Colon (tissue), 2 donors: ENCODE measurements around the gene SUPT20H.
"Not testable (repeated sequence)": the region's sequence is repeated elsewhere in the genome, so short reads cannot be mapped to it uniquely, and the experiment has no call there.

ENCODE experiments used
- FAIRE-seq: peaks from 2 replicates; lab custom pipeline; 2012; peaks lifted over from hg19 to GRCh38; lab: Jason Lieb, UNC
- donor health status: control.
- donor health status: control.

Gene SUPT20H

DNA sequence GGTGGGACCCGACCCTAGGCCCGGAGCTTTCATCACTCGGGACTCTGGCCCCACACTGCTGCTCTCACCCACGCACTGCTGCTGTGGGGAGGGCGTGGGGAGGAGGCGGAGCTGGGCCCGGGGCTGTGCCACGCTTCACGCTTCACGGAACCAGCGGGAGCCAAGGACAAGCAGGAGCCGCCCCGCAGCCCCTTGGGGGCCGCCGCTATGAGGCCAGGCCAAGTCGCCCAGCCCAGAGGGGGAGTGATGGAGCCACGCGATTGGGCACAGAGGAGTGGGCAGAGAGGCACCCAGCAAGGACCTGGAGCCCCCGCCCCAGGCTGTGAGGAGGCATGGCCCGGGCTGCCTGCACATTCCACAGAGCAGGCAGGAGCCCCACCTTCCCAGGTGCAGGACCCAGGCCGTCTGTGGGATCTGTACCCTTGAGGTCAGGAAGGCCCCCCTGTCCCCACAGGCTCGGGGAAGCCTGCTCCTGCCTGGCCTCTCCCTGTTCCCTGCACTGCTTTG, 10.2 kb upstream of the SUPT20H start:
- no peak for FAIRE-seq

DNA sequence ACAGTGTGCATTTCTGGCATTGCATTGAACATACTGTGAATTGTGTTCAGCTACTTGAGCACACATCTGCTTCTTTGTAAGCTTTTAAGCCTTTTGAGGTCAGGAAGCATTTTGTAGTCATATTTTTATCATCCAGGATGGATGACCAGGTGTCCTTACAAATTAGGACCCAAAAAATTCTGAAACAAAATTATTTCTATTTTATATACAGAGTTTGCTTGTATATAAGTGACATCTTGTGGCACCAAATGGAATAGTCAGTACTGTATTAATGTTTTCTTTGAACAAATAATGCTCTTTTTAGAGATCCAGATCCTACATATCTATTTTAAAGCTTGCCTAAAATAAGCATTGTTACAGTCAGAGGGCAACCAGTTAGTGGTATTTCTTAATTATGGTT, 9.5 kb upstream of the SUPT20H start:
- no peak for FAIRE-seq

DNA sequence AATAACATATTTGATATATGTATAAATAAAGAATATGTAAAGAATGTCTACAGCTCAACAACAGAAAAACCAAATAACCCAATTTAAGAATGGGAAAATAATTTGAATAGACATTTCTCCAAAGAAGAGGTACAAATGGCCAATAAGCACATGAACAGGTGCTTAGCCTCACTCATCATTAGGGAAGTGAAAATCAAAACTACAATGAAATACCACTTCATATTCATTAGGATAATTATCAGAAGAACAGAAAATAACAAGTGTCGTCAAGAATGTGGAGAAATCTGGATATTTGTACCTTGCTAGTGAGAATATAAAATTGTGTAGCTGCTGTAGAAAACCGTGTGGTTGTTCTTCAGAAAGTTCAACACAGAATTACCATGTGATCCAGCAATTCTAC, 8.4 kb upstream of the SUPT20H start:
- no peak for FAIRE-seq

DNA sequence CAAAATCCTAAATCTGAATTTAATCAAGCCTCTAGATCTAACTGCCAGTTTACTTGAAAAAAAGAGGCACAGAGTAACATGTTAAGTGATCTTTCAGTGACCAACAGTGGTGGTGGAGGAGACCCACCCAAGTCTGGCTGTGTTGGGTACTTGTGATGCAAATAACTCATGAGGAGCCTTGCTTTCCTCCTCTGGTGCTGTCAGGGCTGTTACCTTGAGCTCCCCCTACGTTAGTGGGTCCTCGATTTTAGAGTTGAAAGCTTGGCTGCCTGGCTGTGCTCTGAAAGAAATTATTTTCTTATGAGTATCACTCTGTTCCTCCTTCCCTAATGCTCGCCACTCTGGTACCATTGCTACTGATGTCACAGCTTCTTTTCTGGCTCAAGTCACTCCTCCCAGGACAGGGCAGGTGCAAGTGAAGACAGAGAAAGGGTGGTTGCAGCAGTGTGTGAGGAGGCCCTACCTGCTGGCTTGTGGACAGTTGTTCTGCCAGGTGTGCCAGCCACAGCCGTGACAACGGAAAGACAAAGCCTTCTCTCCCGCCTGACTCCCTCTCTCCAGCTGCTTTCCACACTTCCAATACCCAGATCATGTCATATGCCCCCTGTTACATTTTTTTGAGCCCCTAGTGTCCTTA, 6.5 kb upstream of the SUPT20H start:
- FAIRE-seq, result no peak

DNA sequence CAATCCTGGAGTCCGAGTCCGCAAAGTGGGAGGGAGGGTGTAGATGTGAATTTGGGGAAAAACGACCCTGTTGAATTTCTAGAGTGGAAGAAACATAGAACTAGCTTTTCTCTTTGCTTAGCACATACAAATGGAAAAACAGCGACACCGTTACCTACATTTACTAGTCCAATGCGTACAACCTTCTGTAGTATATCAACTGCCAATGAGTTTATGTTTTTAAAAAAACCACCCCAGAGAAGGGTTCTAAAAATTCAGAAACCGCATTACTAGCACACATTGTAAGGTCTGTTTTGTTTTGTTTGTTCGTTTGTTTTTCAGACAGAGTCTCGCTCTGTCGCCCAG, 332 bp upstream of the SUPT20H start:
- FAIRE-seq, result no peak

DNA sequence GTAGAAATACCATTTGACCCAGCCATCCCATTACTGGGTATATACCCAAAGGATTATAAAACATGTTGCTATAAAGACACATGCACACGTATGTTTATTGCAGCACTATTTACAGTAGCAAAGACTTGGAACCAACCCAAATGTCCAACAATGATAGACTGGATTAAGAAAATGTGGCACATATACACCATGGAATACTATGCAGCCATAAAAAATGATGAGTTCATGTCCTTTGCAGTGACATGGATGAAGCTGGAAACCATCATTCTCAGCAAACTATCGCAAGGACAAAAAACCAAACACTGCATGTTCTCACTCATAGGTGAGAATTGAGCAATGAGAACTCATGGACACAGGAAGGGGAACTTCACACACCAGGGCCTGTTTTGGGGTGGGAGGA, 3.3 kb downstream of the SUPT20H start:
- not testable (repeated sequence) for FAIRE-seq

DNA sequence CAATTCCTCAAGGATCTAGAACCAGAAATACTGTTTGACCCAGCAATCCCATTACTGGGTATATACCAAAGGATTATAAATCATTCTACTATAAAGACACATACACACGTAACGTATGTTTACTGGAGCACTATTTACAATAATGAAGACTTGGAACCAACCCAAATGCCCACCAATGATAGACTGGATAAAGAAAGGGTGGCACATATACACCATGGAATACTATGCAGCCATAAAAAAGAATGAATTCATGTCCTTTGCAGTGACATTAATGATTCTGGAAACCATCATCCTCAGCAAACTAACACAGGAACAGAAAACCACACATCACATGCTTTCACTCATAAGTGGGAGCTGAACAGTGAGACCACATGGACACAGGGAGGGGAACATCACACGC, 6.4 kb downstream of the SUPT20H start:
- not testable (repeated sequence) for FAIRE-seq

DNA sequence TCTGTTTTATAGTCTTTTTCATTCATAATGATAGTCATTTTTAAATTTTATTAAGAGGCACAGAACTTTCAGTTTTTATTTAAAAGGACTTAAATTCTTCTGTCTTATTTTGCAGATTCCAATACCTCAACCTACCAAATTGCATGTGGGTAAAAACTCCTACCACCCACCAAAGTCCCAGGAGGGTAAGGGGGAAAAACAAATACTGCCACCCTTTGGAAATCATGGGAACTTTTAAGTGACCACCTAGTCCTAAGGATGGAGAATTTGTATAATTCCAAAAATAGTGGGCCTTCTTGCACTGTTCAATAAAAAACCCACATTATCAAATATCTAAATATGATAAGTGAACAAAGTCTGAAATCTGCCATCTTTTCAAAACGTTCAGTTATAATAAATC, 9.7 kb downstream of the SUPT20H start:
- no peak for FAIRE-seq

DNA sequence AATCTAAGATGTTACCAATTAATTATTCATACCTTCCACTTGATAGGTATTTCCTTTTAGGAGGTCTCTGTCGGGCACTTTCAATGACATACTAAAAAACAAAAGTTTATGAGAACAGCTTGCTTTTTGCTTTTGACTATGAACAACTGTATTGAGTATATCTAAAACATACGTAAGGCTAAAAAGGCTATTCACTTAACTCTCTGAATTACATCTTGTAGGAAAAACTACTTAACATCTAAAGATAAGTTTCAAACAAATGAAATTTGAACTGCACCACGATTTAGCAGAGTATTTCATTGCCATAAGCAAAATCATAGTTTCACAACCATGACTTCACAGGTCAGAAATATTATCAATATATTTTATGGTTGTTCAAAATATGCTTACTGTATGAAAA, 11.6 kb downstream of the SUPT20H start:
- no peak for FAIRE-seq

DNA sequence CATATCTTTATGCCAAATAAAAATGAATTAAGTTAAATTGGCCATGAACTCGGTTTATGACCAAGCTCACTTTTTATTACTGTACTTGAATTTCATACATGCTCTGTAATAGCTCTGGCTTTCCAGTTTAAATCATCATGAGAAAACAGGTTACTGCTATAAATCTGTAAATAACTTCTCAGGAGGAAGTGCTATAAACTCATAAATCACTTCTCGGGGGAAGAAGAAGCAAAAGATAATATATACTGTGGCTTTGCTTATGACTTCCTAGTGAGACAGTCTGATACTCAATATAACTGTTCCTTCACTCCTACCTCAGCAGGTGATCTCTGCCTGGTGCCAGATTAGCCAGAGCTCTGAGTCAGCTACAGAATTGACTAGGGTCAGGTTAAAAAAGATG, 12.5 kb downstream of the SUPT20H start:
- no peak for FAIRE-seq

DNA sequence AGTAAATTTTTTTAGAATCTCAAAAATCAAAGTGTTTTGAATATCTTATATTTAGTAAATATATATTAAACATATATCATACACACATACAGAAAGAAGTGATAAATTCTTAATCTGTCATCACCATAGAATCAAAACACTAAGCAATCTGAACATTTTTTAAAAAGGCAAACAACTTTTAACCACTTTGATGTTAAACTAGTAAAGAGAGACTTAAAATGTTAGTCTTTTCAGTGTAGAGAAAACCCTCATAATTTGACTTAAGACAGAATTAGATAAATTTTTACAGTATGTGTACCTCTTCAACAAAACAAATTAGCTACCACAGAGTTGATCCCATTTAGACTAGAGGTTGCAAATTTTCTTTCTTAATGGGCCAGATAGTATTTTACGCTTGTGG, 13.4 kb downstream of the SUPT20H start:
- no peak for FAIRE-seq

DNA sequence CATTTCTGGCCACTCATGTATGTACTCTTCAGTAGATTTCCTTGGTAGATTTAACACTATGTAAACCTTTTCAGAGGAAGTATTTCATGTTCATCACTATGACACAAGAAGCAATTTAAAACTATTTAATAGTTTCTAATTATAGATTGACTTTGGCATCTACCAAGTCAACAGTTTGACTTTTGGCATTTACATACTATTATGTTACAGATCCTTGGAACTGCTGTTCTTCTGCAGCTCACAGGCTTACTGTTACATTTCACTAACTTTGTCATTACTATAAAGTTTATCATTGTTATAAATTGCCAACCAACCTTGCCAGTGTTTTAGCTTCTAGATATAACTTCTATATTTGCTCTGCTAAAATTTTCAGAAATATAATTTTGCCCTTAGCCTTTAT, 18.7 kb downstream of the SUPT20H start:
- no peak for FAIRE-seq

DNA sequence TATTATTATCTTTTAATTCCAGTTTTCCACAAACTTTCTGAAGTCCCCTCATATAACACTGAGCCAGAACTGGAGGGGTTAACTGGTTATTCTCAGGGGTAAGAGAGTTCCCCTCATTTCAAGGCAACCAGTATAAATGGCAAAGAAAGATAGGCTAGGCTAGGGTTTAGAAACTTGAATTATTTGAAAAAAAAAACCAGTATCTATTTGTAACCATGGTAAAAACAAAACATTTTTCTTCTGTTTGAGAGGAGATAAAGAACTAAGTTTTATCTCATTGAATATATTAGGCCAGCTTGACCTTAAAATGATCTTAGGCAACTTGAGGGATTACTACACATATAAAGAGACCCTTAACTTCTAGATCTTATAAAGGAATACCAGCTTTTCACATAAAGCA, 19.6 kb downstream of the SUPT20H start:
- no peak for FAIRE-seq

DNA sequence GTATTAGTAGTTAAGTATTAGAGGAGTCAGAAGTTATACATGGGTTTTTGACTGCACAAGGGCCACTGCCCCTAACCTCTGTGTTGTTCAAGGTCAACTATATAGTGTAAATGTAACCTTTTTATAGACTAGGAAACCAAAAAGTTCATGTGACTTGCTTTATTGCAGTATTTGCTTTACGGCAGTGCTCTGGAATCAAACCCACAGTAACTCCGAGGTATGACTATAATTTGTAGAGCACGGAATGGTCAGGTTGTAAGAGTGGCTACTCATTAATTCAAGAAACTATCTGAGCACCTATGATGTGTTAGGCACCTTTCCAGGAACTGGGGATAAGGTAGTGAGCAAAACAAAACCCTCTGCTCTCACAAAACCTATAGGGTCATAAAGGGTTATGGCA, 22.2 kb downstream of the SUPT20H start:
- no peak for FAIRE-seq

DNA sequence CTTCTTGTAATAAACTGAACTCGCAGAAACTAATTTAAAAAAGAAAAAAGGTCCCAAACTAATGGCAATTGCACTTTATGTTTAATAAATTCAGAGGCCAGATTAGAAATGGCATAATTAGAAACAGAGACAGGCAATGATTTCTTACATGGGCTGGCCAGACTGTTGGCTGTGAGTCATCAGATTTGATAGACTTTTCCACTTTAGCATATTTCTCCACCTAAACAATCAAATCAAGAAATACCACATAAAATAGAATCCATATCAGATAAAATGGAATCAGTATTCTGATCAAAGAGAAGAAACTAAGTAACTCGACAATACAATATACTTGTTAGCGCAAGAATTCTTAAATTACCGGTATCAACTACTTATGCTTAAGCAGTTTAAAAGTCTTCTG, 29.9 kb downstream of the SUPT20H start:
- no peak for FAIRE-seq

DNA sequence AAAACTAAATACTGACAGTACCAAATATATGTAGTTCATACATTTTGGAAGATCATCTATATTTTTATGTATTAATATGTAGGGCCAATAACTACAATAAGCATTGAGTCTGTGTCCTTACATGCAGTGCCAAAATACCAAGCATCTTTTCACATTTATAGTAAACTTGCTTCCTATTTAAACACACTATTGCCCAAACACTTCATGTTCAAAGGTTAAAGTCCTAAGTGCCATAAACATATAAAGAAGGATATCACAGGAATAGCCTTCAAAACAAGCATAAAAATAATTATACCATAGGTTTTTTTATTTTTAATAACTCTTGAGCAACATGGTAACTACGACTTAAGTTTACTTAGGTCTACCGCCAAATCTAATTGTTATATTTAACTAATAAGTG, 31.8 kb downstream of the SUPT20H start:
- peak; percentile 41 for FAIRE-seq

DNA sequence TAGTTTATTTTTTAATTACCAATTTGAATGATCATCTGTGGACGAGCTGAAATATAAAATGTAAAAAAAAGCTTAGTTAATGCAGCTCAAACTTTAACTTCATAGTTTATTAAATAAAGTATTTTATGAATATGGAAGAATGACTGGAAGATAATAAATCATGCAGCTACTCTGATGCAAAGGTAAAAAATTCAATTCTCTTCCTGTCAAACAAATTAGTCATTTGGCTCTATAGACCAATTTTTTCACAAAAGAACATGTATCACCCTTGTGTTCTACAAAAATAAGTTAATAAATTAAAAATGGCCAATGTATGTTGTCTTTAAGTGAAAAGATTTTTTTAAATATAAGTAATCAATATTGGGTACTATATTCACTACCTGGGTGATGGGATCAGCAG, 32.7 kb downstream of the SUPT20H start:
- peak; percentile 58 for FAIRE-seq

DNA sequence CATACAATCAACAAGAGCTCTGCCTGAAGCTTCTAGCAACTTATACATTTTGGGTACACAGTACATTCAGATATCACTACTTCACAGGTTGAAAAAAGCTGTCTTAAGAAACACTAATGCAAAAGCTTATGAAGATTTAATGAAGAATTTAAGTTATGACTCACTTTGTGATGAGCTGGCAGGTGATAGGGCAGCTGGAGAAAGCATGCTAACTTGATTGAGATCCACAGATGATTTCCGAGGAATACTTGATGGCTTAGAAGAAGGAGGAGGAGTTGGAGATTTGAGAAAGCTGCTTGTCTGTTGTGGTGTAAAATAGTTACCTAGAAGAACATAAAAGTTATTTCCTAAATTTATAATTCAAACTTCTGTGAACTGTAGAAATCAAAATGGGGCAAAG, 35.6 kb downstream of the SUPT20H start:
- FAIRE-seq, result no peak

DNA sequence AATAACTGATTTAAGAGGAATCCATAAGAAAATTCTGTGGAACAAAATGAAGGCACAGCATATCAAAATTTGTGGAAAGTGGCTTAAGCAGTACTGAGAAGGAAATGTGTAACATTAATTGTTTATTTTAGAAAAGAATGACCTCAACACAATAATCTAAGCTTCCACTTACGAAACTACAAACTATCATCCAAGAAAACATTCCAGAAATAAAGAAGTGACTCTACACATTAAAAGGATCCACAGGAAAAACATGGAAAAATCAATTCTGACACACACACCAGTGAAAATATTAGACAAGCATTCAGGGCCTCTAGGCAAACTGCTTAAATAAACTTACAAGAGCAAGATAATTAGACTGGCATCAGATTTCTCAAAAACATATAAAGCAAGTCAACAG, 44.9 kb downstream of the SUPT20H start:
- no peak for FAIRE-seq

DNA sequence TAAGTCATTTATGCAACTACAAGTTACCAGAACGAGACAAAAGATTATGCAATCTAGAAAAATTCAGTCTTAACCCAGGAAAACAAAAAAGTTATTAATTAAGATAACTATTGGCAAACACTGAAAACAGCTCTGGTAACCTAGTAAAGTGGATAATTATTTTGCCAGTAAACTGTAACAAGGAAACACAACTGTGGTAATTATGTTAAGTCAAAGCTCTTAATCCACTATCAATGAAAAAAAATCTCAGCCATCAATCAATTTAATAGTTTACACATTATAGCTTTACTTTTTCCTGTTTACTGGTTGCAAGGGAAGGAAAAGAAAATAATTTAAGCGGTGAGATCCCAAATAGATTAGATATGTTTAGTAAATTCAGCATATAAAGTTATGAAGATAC, 47.7 kb downstream of the SUPT20H start:
- FAIRE-seq, result no peak

DNA sequence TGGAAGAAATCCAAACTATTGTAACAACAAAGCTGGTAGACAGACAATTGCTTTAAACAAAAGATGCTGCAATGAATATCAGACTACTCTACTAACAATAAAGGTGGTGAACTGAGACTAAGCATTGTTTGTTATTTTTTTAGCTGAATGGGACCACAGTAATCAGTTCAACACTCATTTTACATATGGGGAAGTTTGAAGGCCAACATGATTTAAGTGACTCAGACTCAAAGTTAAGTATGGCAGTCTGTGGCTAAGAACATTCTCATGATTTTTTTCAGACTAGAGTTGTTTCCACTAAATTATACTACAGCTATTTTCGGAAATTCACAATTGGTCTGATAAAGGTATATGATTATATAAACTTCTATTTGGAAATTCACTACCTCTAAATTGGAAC, 48.5 kb downstream of the SUPT20H start:
- no peak for FAIRE-seq

DNA sequence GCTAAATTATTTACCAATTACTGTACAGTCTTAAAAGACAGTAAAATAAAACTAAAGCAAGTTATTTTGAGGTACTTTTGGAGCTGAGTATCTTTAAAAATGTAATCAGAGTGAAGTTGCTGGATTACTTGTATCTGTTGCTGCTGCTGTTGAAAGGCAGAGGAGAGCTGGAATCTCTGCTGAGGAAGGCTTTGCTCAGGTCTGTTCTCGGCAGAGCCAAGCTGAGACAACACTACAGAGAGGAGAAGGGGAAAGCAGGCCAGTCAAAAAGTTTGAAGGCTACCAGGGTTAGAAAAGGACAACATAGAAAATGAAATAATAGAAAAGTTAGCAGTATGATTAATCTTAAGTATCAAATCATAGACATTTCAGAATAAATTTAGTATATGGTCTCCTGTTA, 49.1 kb downstream of the SUPT20H start:
- FAIRE-seq, result no peak

DNA sequence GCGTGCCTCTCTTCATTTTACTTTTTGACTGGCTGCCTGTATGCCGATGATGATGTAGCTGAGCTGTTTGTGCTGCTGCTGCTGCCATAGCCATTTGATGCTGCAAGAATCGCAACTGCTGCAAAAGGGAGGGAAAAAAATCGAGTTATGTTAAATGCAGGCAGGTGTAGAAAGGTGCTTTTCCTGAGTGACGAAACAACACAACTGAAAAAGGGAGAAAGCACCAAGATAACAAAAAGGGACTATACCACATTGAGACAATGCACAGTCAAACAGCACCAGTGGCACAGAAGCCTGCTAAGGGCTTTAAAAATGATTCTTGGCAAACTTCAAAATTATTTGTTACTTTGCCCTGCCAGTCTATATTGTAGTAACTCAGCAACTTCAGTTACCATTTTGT, 49.8 kb downstream of the SUPT20H start:
- FAIRE-seq, result no peak

DNA sequence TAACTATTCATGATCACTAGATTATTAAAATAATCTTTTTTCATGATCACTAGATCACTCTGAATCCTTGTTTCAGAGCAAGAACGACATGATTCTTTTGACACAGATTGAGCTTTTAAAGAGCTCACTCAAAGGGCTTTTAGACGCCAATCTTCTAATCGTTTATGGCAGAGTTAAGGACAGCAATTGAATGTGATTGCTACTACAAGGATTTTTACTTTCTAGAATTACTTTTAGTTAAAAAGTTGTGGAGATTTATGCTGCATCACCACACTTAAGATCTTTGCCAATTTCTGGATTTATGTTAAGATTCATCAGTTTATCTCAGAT, 57.6 kb downstream of the SUPT20H start:
- FAIRE-seq, result no peak

DNA sequence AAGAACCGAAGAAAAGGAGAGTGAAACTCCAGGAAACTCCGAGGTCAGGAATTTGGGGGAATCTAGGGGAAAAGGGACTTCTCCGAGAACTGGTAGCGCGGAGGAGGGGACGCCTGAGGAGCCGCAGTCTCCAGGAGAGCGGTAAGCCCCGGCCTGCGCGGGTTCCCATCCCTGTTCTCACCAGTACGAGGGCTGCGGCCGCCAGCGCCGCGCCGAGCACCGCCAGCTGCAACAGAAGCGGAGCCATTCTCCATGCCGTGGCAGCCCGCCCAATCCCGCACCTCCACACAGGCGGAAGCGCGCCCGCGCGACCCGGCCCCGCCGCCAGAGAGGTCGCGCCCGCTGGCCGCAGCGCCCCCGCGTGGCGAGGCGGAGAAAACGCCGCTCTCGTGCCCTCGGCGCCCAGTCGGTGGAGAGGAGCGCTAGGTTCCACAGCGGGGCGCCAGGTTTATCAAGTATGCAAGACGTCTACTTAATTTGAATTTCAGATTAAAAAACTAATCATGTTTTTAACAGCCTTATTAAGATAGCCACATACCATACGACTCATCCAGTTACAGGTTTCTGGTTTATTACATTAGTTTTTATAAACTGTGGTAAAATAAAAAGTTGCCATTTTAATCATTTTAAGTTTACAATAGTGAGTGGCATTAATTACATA, 60.3 kb downstream of the SUPT20H start, which contains the start of gene ALG5:
ALG5 (minus strand) TSS at position 287 of the 661 bp plus-strand sequence; CDS start at position 247, 40 bp downstream.
- FAIRE-seq, result no peak
